ENCODE measurements around the gene LDLRAP1.

GRCh38 chr1:25548601-25549000 is 5.2 kb downstream of the LDLRAP1 start:
- TF ChIP-seq CTCF (IDR thresholded peaks at IDR 0.05): no peak
- no peak for TF ChIP-seq POLR2A (IDR thresholded peaks at IDR 0.05)
- TF ChIP-seq POLR2AphosphoS5 (IDR thresholded peaks at IDR 0.05; ENCODE audit: insufficient read depth in 1 of 2, low read depth in 1 of 2): no peak

Measured in vagina (tissue), 2 donors.